ENCODE data around the gene GPR152.
"Not testable (repeated sequence)": the region's sequence is repeated elsewhere in the genome, so short reads cannot be mapped to it uniquely, and the experiment has no call there.

Gene GPR152

GRCh38 chr11:67429722-67430121 is 22.8 kb downstream of the GPR152 start:
- peak overlapping the region; percentile 88 for H3K4me3 ChIP-seq (ENCODE audit: low read depth, low read length)
- peaks cover 8% of the 10 kb centered on the region for H3K4me1 ChIP-seq (ENCODE audit: control insufficient read depth, insufficient read depth, low read length, unreplicated experiment)
- no peak overlapping the region for H2AFZ ChIP-seq (ENCODE audit: low read length, unreplicated experiment)
- H3K36me3 ChIP-seq (ENCODE audit: insufficient read depth, low read length): no peaks in the 10 kb centered on the region
- H3K79me2 ChIP-seq (ENCODE audit: control insufficient read depth, insufficient read depth, low read length, unreplicated experiment): peaks cover 16% of the 10 kb centered on the region
- H3K27ac ChIP-seq (ENCODE audit: low read depth, low read length): no peak overlapping the region
- no peaks in the 10 kb centered on the region for H3K27me3 ChIP-seq (ENCODE audit: insufficient read depth, low read length)

GRCh38 chr11:67429038-67429668 is 23.4 kb downstream of the GPR152 start:
- Histone ChIP-seq H3K4me1 (ENCODE audit: control insufficient read depth, insufficient read depth, low read length, unreplicated experiment) (peaks cover 8% of the 10 kb centered on the region), H3K36me3 (ENCODE audit: insufficient read depth, low read length) (no peaks in the 10 kb centered on the region), H3K4me3 (ENCODE audit: low read depth, low read length) (peak overlapping the region; percentile 88), H3K79me2 (ENCODE audit: control insufficient read depth, insufficient read depth, low read length, unreplicated experiment) (peaks cover 16% of the 10 kb centered on the region), H3K27me3 (ENCODE audit: insufficient read depth, low read length) (no peaks in the 10 kb centered on the region), H2AFZ (ENCODE audit: low read length, unreplicated experiment) (no peak overlapping the region), H3K27ac (ENCODE audit: low read depth, low read length) (peak overlapping the region; percentile 13; the same call in 1 of the 2 replicates)

- Histone ChIP-seq H3K79me2 (ENCODE audit: control insufficient read depth, insufficient read depth, low read length, unreplicated experiment) (peaks cover 16% of the 10 kb centered on the region), H3K27ac (ENCODE audit: low read depth, low read length) (peak within 1 kb of the TSS; percentile 13)
Observed at GRCh38 chr11:67428052-67429001, 24.2 kb downstream of the GPR152 start, which contains the start of gene RPS6KB2. RPS6KB2 (plus strand) TSS chr11:67428494; CDS start chr11:67428546, 52 bp downstream.

GRCh38 chr11:67427364-67427859 is 25.1 kb downstream of the GPR152 start:
- H3K27ac ChIP-seq (ENCODE audit: low read depth, low read length): not testable (repeated sequence)

More at GRCh38 chr11:67428052-67429001, 24.2 kb downstream of the GPR152 start, which contains the start of gene RPS6KB2:
- Histone ChIP-seq H2AFZ (ENCODE audit: low read length, unreplicated experiment) (peak within 1 kb of the TSS; percentile 89), H3K4me1 (ENCODE audit: control insufficient read depth, insufficient read depth, low read length, unreplicated experiment) (peaks cover 8% of the 10 kb centered on the region), H3K27me3 (ENCODE audit: insufficient read depth, low read length) (no peaks in the 10 kb centered on the region), H3K36me3 (ENCODE audit: insufficient read depth, low read length) (no peaks in the 10 kb centered on the region), H3K4me3 (ENCODE audit: low read depth, low read length) (peak within 1 kb of the TSS; percentile 88)

GRCh38 chr11:67423891-67424613 is 28.5 kb downstream of the GPR152 start:
- no peak overlapping the region for H3K27ac ChIP-seq (ENCODE audit: low read depth, low read length)
- no peak overlapping the region for H3K4me3 ChIP-seq (ENCODE audit: low read depth, low read length)
- H2AFZ ChIP-seq (ENCODE audit: low read length, unreplicated experiment): no peak overlapping the region
- H3K36me3 ChIP-seq (ENCODE audit: insufficient read depth, low read length): no peaks in the 10 kb centered on the region
- no peaks in the 10 kb centered on the region for H3K27me3 ChIP-seq (ENCODE audit: insufficient read depth, low read length)
- H3K79me2 ChIP-seq (ENCODE audit: control insufficient read depth, insufficient read depth, low read length, unreplicated experiment): peaks cover 7% of the 10 kb centered on the region
- peaks cover 8% of the 10 kb centered on the region for H3K4me1 ChIP-seq (ENCODE audit: control insufficient read depth, insufficient read depth, low read length, unreplicated experiment)

More at GRCh38 chr11:67427364-67427859, 25.1 kb downstream of the GPR152 start:
- H3K4me1 ChIP-seq (ENCODE audit: control insufficient read depth, insufficient read depth, low read length, unreplicated experiment); H3K27me3 ChIP-seq (ENCODE audit: insufficient read depth, low read length); H3K36me3 ChIP-seq (ENCODE audit: insufficient read depth, low read length): not testable (repeated sequence)
- H3K79me2 ChIP-seq (ENCODE audit: control insufficient read depth, insufficient read depth, low read length, unreplicated experiment): peaks cover 16% of the 10 kb centered on the region
- peak overlapping the region; percentile 89 for H2AFZ ChIP-seq (ENCODE audit: low read length, unreplicated experiment)
- peak overlapping the region; percentile 88 for H3K4me3 ChIP-seq (ENCODE audit: low read depth, low read length)

- no peak overlapping the region for H2AFZ ChIP-seq (ENCODE audit: low read length, unreplicated experiment)
- no peak overlapping the region for H3K27ac ChIP-seq (ENCODE audit: low read depth, low read length)
- no peak overlapping the region for H3K4me3 ChIP-seq (ENCODE audit: low read depth, low read length)
- no peaks in the 10 kb centered on the region for H3K27me3 ChIP-seq (ENCODE audit: insufficient read depth, low read length)
- H3K79me2 ChIP-seq (ENCODE audit: control insufficient read depth, insufficient read depth, low read length, unreplicated experiment): peaks cover under 1% of the 10 kb centered on the region
- no peaks in the 10 kb centered on the region for H3K36me3 ChIP-seq (ENCODE audit: insufficient read depth, low read length)
- H3K4me1 ChIP-seq (ENCODE audit: control insufficient read depth, insufficient read depth, low read length, unreplicated experiment): peaks cover 7% of the 10 kb centered on the region
Observed at GRCh38 chr11:67423466-67423865, 29.1 kb downstream of the GPR152 start.

- no peaks in the 10 kb centered on the region for H3K27me3 ChIP-seq (ENCODE audit: insufficient read depth, low read length)
- H3K4me1 ChIP-seq (ENCODE audit: control insufficient read depth, insufficient read depth, low read length, unreplicated experiment): peaks cover 7% of the 10 kb centered on the region
- no peak overlapping the region for H3K4me3 ChIP-seq (ENCODE audit: low read depth, low read length)
- no peak overlapping the region for H3K27ac ChIP-seq (ENCODE audit: low read depth, low read length)
- H3K79me2 ChIP-seq (ENCODE audit: control insufficient read depth, insufficient read depth, low read length, unreplicated experiment): no peaks in the 10 kb centered on the region
- no peak overlapping the region for H2AFZ ChIP-seq (ENCODE audit: low read length, unreplicated experiment)
- H3K36me3 ChIP-seq (ENCODE audit: insufficient read depth, low read length): no peaks in the 10 kb centered on the region
Observed at GRCh38 chr11:67422891-67423290, 29.6 kb downstream of the GPR152 start.

- Histone ChIP-seq H3K27me3 (ENCODE audit: insufficient read depth, low read length) (no peaks in the 10 kb centered on the region), H3K36me3 (ENCODE audit: insufficient read depth, low read length) (no peaks in the 10 kb centered on the region), H2AFZ (ENCODE audit: low read length, unreplicated experiment) (no peak overlapping the region), H3K4me1 (ENCODE audit: control insufficient read depth, insufficient read depth, low read length, unreplicated experiment) (peaks cover 7% of the 10 kb centered on the region), H3K79me2 (ENCODE audit: control insufficient read depth, insufficient read depth, low read length, unreplicated experiment) (no peaks in the 10 kb centered on the region), H3K27ac (ENCODE audit: low read depth, low read length) (no peak overlapping the region), H3K4me3 (ENCODE audit: low read depth, low read length) (peak overlapping the region; percentile 92)
Observed at GRCh38 chr11:67421430-67422031, 31.0 kb downstream of the GPR152 start.

- no peaks in the 10 kb centered on the region for H3K27me3 ChIP-seq (ENCODE audit: insufficient read depth, low read length)
- H3K4me3 ChIP-seq (ENCODE audit: low read depth, low read length): peak overlapping the region; percentile 92
- H2AFZ ChIP-seq (ENCODE audit: low read length, unreplicated experiment): peak overlapping the region; percentile 94
- no peak overlapping the region for H3K27ac ChIP-seq (ENCODE audit: low read depth, low read length)
- H3K4me1 ChIP-seq (ENCODE audit: control insufficient read depth, insufficient read depth, low read length, unreplicated experiment): peaks cover 7% of the 10 kb centered on the region
- H3K79me2 ChIP-seq (ENCODE audit: control insufficient read depth, insufficient read depth, low read length, unreplicated experiment): no peaks in the 10 kb centered on the region
- H3K36me3 ChIP-seq (ENCODE audit: insufficient read depth, low read length): no peaks in the 10 kb centered on the region
Observed at GRCh38 chr11:67420646-67421429, 31.7 kb downstream of the GPR152 start.
